GM12874 (cell line): ENCODE measurements around the gene ANKH.

Experiments used
- TF ChIP-seq, protein P1 (sequence below): IDR thresholded peaks from 2 replicates; pipeline ENCODE4 v1.5.1; 2011; ENCODE audit warnings: low read depth, mild to moderate bottlenecking, control low read depth, low read length, moderate library complexity; ENCODE audit not compliant: insufficient read depth

Gene ANKH

DNA sequence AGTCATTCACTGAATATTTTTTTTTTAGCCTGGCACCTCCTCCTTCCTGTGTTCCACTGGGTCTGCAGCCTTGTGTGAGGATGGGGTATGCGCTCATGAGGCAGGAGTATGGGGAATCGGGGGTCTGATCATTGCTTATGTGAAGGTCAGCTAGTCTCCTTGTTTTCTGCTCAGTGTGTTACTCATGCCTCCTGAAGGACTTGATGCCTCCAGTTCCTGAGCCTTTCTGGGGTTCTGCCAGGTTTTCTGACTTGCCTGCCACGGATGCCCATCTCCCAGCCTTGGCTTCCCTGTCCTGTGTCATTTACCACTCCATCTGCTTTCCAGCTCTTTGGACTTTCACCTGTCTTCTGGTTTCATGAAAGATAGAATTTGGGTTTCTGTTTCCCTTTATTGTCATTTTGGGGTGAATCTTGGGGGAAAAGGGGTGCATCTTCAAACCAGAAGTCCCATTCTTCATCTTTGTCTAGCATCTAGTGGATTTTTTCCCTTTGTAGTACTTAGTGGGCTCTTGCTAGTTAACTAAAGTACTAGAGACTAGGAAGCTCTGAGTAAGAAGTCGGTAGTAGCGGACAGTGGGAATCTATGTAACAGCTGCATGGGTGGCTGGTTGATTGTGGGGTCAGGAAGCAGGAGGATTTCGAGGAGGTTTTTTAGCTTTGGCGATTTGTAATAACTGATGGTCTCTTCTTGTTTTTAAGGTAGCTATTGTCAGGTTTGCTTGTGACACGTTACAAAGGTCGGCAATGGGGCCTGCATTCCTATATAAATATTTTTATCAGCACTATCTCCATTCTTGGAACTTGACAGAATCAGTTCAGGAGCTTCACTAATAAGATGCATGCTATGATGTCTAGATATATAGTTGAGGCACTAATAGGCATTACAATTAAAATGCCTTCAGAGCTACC is 198.8 kb downstream of the ANKH start:
- TF ChIP-seq, protein P1, sequence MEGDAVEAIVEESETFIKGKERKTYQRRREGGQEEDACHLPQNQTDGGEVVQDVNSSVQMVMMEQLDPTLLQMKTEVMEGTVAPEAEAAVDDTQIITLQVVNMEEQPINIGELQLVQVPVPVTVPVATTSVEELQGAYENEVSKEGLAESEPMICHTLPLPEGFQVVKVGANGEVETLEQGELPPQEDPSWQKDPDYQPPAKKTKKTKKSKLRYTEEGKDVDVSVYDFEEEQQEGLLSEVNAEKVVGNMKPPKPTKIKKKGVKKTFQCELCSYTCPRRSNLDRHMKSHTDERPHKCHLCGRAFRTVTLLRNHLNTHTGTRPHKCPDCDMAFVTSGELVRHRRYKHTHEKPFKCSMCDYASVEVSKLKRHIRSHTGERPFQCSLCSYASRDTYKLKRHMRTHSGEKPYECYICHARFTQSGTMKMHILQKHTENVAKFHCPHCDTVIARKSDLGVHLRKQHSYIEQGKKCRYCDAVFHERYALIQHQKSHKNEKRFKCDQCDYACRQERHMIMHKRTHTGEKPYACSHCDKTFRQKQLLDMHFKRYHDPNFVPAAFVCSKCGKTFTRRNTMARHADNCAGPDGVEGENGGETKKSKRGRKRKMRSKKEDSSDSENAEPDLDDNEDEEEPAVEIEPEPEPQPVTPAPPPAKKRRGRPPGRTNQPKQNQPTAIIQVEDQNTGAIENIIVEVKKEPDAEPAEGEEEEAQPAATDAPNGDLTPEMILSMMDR = no peak

GRCh38 chr5:14672082-14672481 is 199.5 kb downstream of the ANKH start:
- TF ChIP-seq, protein P1 = no peak

DNA sequence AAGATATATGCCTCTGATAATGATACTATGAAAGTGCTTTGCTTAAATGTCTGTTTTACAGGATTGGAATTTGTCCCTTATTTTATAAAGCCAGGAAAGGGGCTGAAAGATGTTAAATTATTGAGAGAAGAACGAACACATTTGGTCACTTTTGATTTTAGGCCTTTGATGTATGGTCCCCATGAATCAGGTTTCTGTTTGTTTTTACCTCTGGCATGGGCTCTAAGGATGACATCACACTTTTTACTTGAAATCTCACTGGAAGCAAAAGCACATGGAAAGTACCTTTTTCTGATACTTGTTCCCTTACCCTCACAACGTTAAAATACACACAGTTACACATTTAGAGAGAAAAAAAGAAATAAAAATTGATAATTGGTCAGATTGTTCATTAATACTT is 200.2 kb downstream of the ANKH start:
- TF ChIP-seq, protein P1 = no peak

DNA sequence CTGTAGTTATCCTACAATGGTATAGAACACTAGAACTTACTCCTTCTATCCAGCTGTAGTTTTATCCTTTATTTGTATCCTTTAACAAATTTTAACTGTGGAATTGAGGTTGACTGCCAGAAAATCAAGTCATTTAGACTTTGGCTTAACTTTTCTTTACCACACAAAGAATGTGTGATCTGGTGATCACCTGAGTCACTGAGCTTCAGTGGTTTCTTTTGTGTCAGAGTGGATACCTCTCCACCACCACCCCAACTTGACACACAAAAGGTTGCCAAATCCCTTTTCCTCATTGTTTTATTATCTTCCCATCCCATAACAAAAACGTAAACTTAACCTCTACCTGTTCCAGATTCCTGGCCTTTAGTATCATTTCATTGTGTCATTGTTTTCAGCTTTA is 201.6 kb downstream of the ANKH start:
- TF ChIP-seq, protein P1 = no peak

DNA sequence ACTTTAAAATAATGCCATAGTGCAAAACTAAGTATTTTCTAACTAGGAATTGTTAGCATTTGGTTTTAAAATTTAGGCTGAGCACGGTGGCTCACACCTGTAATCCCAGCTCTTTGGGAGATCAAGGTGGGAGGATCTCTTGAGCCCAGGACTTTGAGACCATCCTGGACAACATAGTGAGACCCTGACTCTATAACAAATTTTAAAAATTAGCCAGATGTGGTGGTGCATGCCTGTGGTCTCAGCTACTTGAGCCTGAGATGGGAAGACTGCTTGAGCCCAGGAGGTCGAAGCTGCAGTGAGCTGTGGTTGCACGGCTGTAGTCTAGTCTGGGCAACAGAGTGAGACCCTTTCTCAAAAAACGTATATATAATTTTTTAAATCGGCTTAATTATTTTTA is 202.2 kb downstream of the ANKH start:
- TF ChIP-seq, protein P1 = no peak

DNA sequence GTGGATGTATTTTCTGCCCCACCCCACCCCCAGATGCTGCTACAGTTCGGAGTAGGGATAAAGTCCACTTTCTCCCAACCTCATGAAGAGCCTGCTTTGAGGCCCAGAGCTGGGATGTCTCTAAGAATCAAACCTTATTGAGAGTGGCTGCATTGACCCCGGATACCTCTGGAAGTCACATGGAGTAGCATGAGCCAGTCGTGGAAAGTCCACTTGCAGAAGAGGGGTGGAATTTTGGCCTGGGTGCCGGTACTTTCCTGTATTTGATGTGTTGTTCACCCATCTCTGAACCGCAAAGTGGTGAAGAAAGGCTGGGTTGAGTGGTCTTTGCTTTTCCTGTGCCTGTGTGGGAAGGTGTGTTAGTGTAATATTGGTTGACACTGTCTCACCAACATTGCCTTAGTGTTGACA is 203.4 kb downstream of the ANKH start:
- TF ChIP-seq, protein P1 = no peak

DNA sequence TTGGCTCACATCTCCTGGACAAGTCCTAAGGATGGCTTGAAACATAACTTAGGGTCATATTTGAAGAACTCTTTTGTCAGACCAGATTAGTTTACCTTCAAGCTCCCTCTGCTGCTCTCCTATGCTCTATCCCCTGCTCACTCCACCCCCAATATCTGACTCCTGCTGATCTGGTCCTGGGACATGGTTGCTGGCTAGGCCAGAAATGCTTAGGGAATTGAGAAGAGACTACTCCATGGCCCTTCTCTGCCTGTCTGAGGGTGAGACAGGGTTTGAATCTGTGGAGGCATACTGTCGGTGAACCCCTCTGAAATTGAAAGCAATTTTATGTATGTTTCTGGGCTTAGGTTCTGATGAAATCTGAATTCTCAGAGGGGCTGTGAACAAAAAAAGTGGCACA is 203.8 kb downstream of the ANKH start:
- TF ChIP-seq, protein P1 = no peak
